Stimulated activated memory B cell treated with anti-CD40 and anti-IgM and Interleukin-4, amounts not matched to agents 10 μg/mL and 1 μg/mL and 100 μg/mL, for 72 hours (primary cell): ENCODE results near the gene SRPK3.
A peak's percentile ranks its signal among the peaks of the same experiment; 100 is the strongest.

ENCODE experiments used
- ATAC-seq: fragments of 150-1000 bp; cut with Tn5 transposase; 2 replicates; pipeline ENCODE4 v1.10.0; 2021
- H3K27ac Mint-ChIP-seq: one replicate; pipeline ENCODE4 v1.8.0; 2022; ENCODE audit warnings: mild to moderate bottlenecking, mixed read lengths
- H3K27me3 Mint-ChIP-seq: one replicate; pipeline ENCODE4 v1.8.0; 2022; ENCODE audit warnings: mixed read lengths
- H3K36me3 Mint-ChIP-seq: one replicate; pipeline ENCODE4 v1.8.0; 2022; ENCODE audit warnings: mixed read lengths
- H3K4me1 Mint-ChIP-seq: one replicate; pipeline ENCODE4 v1.8.0; 2022; ENCODE audit warnings: mixed read lengths
- H3K4me3 Mint-ChIP-seq: one replicate; pipeline ENCODE4 v1.8.0; 2022; ENCODE audit warnings: mild to moderate bottlenecking, moderate library complexity, mixed read lengths
- H3K9me3 Mint-ChIP-seq: one replicate; pipeline ENCODE4 v1.8.0; 2022; ENCODE audit warnings: mixed read lengths

The SRPK3 gene

GRCh38 chrX:153819384-153820040, 38.7 kb downstream of the SRPK3 start:
- no peak overlapping the region for H3K4me3 Mint-ChIP-seq
- peaks cover 29% of the 10 kb centered on the region for H3K4me1 Mint-ChIP-seq
- H3K27me3 Mint-ChIP-seq, result peaks cover 54% of the 10 kb centered on the region
- no peak for ATAC-seq
- H3K27ac Mint-ChIP-seq, result no peak overlapping the region
- no peaks in the 10 kb centered on the region for H3K36me3 Mint-ChIP-seq
- no peaks in the 10 kb centered on the region for H3K9me3 Mint-ChIP-seq

DNA sequence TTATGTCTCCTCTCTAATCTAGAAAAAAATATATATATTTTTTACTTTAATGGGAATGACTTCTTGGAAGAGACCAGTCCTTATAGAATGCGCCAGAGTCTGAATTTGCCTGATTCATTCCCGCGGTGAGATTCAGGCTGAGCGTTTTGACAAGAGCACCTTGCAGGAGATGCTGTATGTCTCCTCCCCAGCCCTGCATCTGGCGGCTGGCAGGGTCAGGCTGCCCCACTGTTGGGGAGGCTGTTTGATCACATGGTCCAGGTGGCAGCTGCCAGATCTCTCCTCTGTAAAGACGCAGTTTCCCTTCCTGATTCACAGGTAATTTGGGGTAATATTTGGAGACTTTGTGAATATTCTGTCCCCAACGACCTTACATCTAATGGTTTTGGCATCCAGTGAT, 39.8 kb downstream of the SRPK3 start:
- H3K27ac Mint-ChIP-seq, result no peak overlapping the region
- no peak for ATAC-seq
- H3K9me3 Mint-ChIP-seq, result no peaks in the 10 kb centered on the region
- no peak overlapping the region for H3K4me3 Mint-ChIP-seq
- peaks cover 46% of the 10 kb centered on the region for H3K27me3 Mint-ChIP-seq
- H3K36me3 Mint-ChIP-seq, result no peaks in the 10 kb centered on the region
- H3K4me1 Mint-ChIP-seq, result peaks cover 20% of the 10 kb centered on the region

DNA sequence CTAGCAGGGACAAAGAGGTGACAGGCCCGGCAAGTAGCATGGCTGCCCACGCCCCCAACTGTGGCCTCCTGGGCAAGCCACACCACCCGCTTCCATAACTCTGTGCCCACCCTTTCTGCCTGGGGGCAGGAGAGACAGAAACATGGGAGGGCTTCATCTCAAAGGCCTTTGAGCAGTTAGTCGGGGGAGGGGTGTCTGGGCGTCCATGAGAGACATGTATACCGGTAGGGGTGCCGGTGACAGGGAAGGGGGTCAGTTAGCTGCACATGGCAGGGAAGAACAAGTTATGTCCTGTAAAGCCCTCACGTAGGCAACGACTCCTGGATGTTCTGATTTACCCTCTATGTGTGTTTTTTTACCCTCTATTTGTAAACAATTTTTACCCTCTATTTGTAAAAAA, 40.2 kb downstream of the SRPK3 start:
- no peak for ATAC-seq
- H3K4me3 Mint-ChIP-seq, result no peak overlapping the region
- no peaks in the 10 kb centered on the region for H3K9me3 Mint-ChIP-seq
- H3K4me1 Mint-ChIP-seq, result peaks cover 20% of the 10 kb centered on the region
- H3K27ac Mint-ChIP-seq, result no peak overlapping the region
- no peaks in the 10 kb centered on the region for H3K36me3 Mint-ChIP-seq
- peaks cover 46% of the 10 kb centered on the region for H3K27me3 Mint-ChIP-seq

DNA sequence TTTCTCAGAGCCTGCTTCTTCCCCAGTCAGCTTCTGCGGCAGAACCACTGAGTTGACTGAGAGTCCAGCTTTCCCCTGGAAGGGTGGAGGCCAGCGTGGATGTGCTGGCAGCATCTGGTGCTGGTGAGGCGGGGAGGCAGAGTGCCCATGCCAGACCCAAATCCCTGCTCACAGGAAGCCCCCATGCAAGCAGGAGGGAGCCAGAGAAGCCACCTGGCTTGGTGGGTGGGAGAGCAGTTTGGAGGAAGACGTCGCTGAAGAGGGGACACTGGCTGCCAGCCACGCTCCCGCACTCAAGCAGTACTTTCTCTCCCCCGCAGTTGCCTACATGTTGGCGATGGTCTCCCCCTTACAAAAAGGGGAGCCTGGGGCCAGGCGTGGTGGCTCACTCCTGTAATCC, 43.5 kb downstream of the SRPK3 start:
- Mint-ChIP-seq H3K27me3 (peaks cover 44% of the 10 kb centered on the region), H3K36me3 (no peaks in the 10 kb centered on the region), H3K9me3 (no peaks in the 10 kb centered on the region), H3K27ac (no peak overlapping the region), H3K4me3 (no peak overlapping the region), H3K4me1 (peaks cover 11% of the 10 kb centered on the region)
- no peak for ATAC-seq

DNA sequence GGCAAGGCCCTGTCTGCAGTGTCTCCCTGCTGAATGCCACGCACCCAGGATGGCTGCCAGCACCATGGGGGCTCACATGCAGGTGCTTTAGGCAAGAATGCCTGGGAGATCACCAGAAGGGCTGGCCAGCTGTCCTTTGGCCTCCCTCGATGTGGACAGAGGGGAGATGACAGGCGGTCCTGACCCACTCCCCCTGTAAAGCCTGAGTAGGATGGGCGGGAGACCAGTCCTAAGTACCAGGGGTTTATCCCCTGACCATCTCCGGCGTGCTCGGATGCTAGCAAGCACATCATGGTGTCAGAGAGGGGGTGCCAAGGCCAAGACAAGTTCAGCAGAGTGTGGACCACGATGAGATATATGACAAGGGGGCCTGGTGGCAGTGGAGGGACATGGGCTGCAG, 44.2 kb downstream of the SRPK3 start:
- ATAC-seq, result no peak
- Mint-ChIP-seq H3K27ac (no peak overlapping the region), H3K4me1 (peaks cover 11% of the 10 kb centered on the region), H3K27me3 (peaks cover 47% of the 10 kb centered on the region), H3K4me3 (no peak overlapping the region), H3K9me3 (no peaks in the 10 kb centered on the region), H3K36me3 (no peaks in the 10 kb centered on the region)

GRCh38 chrX:153827016-153827415, 46.2 kb downstream of the SRPK3 start:
- no peak for ATAC-seq
- no peak overlapping the region for H3K27ac Mint-ChIP-seq
- H3K9me3 Mint-ChIP-seq, result no peaks in the 10 kb centered on the region
- H3K4me1 Mint-ChIP-seq, result peaks cover 8% of the 10 kb centered on the region
- H3K36me3 Mint-ChIP-seq, result no peaks in the 10 kb centered on the region
- H3K27me3 Mint-ChIP-seq, result peaks cover 57% of the 10 kb centered on the region
- no peak overlapping the region for H3K4me3 Mint-ChIP-seq

GRCh38 chrX:153827903-153828302, 47.1 kb downstream of the SRPK3 start:
- H3K27ac Mint-ChIP-seq, result no peak overlapping the region
- H3K4me1 Mint-ChIP-seq, result no peaks in the 10 kb centered on the region
- H3K9me3 Mint-ChIP-seq, result no peaks in the 10 kb centered on the region
- no peak for ATAC-seq
- no peaks in the 10 kb centered on the region for H3K36me3 Mint-ChIP-seq
- H3K4me3 Mint-ChIP-seq, result no peak overlapping the region
- H3K27me3 Mint-ChIP-seq, result peaks cover 57% of the 10 kb centered on the region

DNA sequence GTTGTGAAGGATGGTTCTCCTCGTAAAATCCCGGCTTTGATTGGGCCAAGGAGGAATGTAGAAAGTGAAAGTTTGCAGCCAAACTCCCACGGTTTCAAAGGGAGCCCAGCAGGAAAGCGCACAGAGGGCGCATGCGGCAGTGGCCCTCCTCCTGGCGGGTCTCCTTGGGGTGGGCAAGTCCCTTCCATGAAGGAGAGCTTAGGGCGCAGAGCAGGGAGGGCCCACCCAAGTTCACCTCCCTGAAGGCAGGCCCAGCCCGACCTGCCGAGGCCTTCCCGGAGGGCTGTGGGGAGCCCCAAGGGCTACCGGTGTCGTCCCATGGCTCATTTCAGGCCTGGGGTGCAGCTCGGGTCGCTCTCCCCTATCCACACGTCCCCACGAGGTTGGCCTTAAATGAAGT, 47.5 kb downstream of the SRPK3 start:
- ATAC-seq, result no peak
- Mint-ChIP-seq H3K4me3 (no peak overlapping the region), H3K36me3 (no peaks in the 10 kb centered on the region), H3K9me3 (no peaks in the 10 kb centered on the region), H3K27ac (no peak overlapping the region), H3K4me1 (no peaks in the 10 kb centered on the region), H3K27me3 (peaks cover 61% of the 10 kb centered on the region)

DNA sequence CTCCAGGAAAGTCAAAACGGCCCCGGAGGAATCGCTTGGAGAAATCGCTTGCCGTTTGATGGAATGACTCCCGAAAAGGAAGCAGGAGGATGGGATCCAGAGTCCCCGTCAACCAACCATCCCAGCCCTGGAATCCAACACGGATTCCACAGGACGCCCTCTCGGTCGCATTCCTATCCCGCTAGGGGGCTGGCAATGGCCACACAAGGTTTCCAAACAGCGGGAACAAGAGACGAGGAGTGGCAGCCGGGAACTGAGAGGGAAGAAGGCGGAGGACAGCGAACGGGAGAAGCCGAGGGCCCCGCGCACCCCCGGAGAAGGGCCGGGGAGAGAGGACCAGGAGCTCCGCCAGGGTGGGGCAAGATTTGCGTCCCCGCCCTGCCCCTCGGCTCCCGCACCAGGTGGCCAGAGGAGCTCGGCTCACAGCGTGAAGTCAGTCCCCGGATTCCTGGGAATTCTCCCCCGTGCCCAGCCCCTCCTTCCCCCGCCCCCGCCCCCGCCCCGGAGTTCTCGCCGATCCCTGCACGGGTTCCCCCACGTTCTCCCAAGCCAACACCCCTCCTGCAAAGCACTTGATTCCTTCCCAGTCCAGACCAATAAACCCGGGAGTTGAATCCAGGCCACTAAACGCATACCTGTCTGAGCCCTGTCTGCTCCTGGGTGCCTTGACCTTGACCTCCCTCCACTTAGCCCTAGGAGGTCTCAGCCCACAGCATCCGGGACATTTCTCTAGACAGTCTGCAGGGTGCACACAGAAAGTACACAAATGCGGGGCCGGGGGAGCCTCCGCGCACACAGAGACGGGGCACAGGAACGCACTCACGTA, 48.1 kb downstream of the SRPK3 start:
- no peak for ATAC-seq
- H3K36me3 Mint-ChIP-seq, result no peaks in the 10 kb centered on the region
- peaks cover 58% of the 10 kb centered on the region for H3K27me3 Mint-ChIP-seq
- no peaks in the 10 kb centered on the region for H3K9me3 Mint-ChIP-seq
- no peak overlapping the region for H3K27ac Mint-ChIP-seq
- H3K4me3 Mint-ChIP-seq, result peak overlapping the region; percentile 29
- H3K4me1 Mint-ChIP-seq, result no peaks in the 10 kb centered on the region

GRCh38 chrX:153829549-153829798, 48.6 kb downstream of the SRPK3 start:
- Mint-ChIP-seq H3K27ac (no peak overlapping the region), H3K27me3 (peaks cover 52% of the 10 kb centered on the region), H3K36me3 (no peaks in the 10 kb centered on the region), H3K9me3 (no peaks in the 10 kb centered on the region), H3K4me1 (no peaks in the 10 kb centered on the region), H3K4me3 (no peak overlapping the region)
- no peak for ATAC-seq

DNA sequence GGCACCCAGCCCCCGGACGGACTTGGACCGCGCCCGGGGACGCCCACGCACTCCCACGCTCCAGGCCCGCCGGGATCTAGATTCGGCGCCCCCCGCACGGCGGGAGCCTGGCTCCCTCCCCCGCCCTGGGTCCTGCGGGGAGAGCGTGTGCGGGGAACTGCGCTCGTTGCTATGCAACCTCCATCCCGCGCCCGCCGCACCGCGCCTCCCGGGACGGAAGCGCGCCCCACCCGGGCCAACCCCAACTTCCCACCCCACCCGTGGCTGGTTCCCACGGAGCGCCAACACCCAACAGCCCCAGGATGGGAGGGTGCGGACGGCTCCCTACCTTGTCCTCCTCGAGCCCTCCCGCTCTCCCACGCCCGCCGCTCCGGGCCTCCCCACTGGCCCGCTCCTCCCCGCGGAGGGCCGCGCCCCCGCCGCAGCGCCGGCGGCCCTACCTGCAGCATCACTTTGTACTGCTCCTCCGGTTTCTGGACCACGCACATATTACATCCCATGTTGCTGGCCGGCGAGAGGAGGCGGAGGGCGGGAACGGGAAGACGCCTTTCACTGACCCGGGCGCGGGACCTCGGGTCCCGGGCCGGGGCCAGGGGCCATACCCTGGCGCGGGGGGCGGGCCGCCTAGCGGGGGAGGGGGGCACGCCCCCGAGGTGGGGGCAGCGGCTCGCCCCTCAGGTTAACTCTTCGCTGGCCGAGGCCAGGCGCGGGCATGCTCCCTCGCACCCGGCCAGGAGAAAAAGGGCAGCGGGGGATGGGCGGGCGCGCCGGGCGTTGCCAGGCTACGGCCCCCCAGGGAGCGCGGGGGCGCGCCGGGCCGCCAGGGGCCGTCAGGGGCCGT, 49.2 kb downstream of the SRPK3 start, which contains the start of gene PDZD4:
PDZD4 (minus strand) TSS at position 746 of the 841 bp plus-strand sequence; CDS start at position 500, 246 bp downstream.
- no peak within 1 kb of the TSS for H3K27ac Mint-ChIP-seq
- peak; percentile 27 for ATAC-seq
- H3K27me3 Mint-ChIP-seq, result peaks cover 52% of the 10 kb centered on the region
- peak within 1 kb of the TSS; percentile 60 for H3K4me3 Mint-ChIP-seq
- no peaks in the 10 kb centered on the region for H3K36me3 Mint-ChIP-seq
- H3K4me1 Mint-ChIP-seq, result no peaks in the 10 kb centered on the region
- no peaks in the 10 kb centered on the region for H3K9me3 Mint-ChIP-seq

- Mint-ChIP-seq H3K36me3 (no peaks in the 10 kb centered on the region), H3K4me3 (no peak overlapping the region), H3K4me1 (no peaks in the 10 kb centered on the region), H3K9me3 (no peaks in the 10 kb centered on the region), H3K27me3 (peaks cover 52% of the 10 kb centered on the region), H3K27ac (no peak overlapping the region)
- no peak for ATAC-seq
Measured at GRCh38 chrX:153830640-153831428, 50.0 kb downstream of the SRPK3 start.

DNA sequence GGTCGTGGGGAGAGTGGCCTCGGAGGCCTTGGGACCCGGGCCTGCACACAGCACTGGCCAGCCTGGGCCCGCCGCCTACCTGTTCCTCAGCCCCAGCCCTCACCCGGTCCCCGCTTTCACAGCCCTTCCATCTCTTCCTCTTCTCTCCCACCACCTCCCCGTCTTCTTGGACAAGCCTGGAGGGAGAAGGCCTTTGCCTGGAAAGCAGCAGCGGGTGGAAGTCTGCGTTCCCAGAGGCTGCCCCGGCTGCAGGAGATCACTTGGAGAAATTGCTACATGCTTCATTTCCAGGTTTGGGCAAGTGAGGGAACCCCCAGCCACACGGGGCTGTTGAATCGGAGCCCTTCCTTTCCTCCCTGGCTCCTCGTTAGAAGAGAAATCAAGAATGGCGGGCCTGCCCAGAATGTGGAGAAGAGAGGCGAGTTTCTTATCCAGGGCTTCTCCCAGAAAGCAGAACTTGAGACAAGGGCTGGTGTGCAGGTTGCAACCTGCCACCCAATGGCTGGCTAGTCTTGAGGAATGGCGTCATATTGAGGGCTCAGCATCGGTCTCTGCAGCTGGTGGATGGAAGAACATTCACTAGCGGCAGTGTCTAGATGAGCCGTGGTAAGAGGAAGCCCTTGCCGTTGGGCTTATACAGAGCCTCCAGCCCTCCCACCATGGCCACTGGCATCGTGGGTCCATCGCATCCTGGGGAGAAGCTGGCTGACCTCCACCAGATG, 50.7 kb downstream of the SRPK3 start:
- Mint-ChIP-seq H3K27me3 (peaks cover 52% of the 10 kb centered on the region), H3K27ac (no peak overlapping the region), H3K4me1 (no peaks in the 10 kb centered on the region), H3K4me3 (peak overlapping the region; percentile 53), H3K9me3 (no peaks in the 10 kb centered on the region), H3K36me3 (no peaks in the 10 kb centered on the region)
- ATAC-seq, result no peak

GRCh38 chrX:153832728-153833127, 51.9 kb downstream of the SRPK3 start:
- H3K9me3 Mint-ChIP-seq, result no peaks in the 10 kb centered on the region
- H3K27me3 Mint-ChIP-seq, result peaks cover 43% of the 10 kb centered on the region
- ATAC-seq, result no peak
- H3K36me3 Mint-ChIP-seq, result no peaks in the 10 kb centered on the region
- H3K4me1 Mint-ChIP-seq, result no peaks in the 10 kb centered on the region
- H3K4me3 Mint-ChIP-seq, result no peak overlapping the region
- no peak overlapping the region for H3K27ac Mint-ChIP-seq
